HepG2 (cell line): Measurements from ENCODE around the gene TNFAIP1. TPM values are rescaled to one million over a fixed set of nuclear protein-coding genes. Genes with fewer than 3 reads are reported as not detected.

Experiments
- ATAD3A ChIP-seq: sonication (generic); formaldehyde crosslinking; IDR thresholded peaks from 2 replicates; pipeline ENCODE4 v1.4.0; 2020; ENCODE audit warnings: missing genetic modification reagents
- ATF2 ChIP-seq: sonication (generic); formaldehyde crosslinking; IDR thresholded peaks from 2 replicates; pipeline ENCODE4 v1.4.0; 2020; ENCODE audit warnings: missing genetic modification reagents
- DNMT1 ChIP-seq: sonication (generic); formaldehyde crosslinking; IDR thresholded peaks from 2 replicates; pipeline ENCODE4 v1.5.1; 2020; ENCODE audit warnings: mild to moderate bottlenecking, missing genetic modification reagents
- POGK ChIP-seq: sonication (generic); formaldehyde crosslinking; conservative IDR thresholded peaks from 2 replicates; pipeline ENCODE4 v1.8.0; 2022; ENCODE audit warnings: mild to moderate bottlenecking, moderate library complexity, missing genetic modification reagents
- SOX5 ChIP-seq: IDR thresholded peaks from 2 replicates; pipeline ENCODE4 v1.6.1; 2016; ENCODE audit warnings: borderline replicate concordance
- THYN1 ChIP-seq: sonication (generic); formaldehyde crosslinking; IDR thresholded peaks from 2 replicates; pipeline ENCODE4 v1.8.1; 2023; ENCODE audit warnings: low read depth, mild to moderate bottlenecking, moderate library complexity, missing genetic modification reagents, borderline replicate concordance
- TP53 ChIP-seq: sonication (generic); formaldehyde crosslinking; conservative IDR thresholded peaks from 2 replicates; pipeline ENCODE4 v1.4.0; 2020; ENCODE audit warnings: missing genetic modification reagents
- ZNF225 ChIP-seq: sonication (generic); formaldehyde crosslinking; IDR thresholded peaks from 2 replicates; pipeline ENCODE4 v1.4.0; 2020; ENCODE audit warnings: mild to moderate bottlenecking, missing genetic modification reagents
- ZNF318 ChIP-seq: sonication (generic); formaldehyde crosslinking; IDR thresholded peaks from 2 replicates; pipeline ENCODE4 v1.4.0; 2020; ENCODE audit warnings: mild to moderate bottlenecking, missing genetic modification reagents
- ZNF331 ChIP-seq: sonication (generic); formaldehyde crosslinking; IDR thresholded peaks from 2 replicates; pipeline ENCODE4 v1.4.0; 2020; ENCODE audit warnings: missing genetic modification reagents
- ZNF432 ChIP-seq: sonication (generic); formaldehyde crosslinking; IDR thresholded peaks from 2 replicates; pipeline ENCODE4 v1.5.0; 2020; ENCODE audit warnings: missing genetic modification reagents, mild to moderate bottlenecking, borderline replicate concordance
- ZNF512B ChIP-seq: sonication (generic); formaldehyde crosslinking; IDR thresholded peaks from 2 replicates; pipeline ENCODE4 v1.5.1; 2020; ENCODE audit warnings: missing genetic modification reagents, mild to moderate bottlenecking, borderline replicate concordance
- ZNF580 ChIP-seq: IDR thresholded peaks from 2 replicates; pipeline ENCODE4 v1.6.1; 2016; ENCODE audit warnings: low read depth, borderline replicate concordance
- polyA plus RNA-seq, 8 experiments: library from polyadenylated mRNA; depleted of rRNA in 3 of 8; stranded (reverse) in 7 of 8; unstranded in 1 of 8; fragments of >200 nt; fragmentation: Illumina TruSeq in 4 of 8; extraction: Trizol in 4 of 8; gene quantifications; 2 replicates each; pipeline versions ENCODE4 v1.2.1 to v1.2.3, GENCODE V29; 2011 to 2016; ENCODE audit warnings: low read depth in 4 of 8, missing spikeins in 1 of 8, mixed read lengths in 1 of 8; ENCODE audit not compliant: insufficient read depth in 1 of 8
- total RNA-seq, 5 experiments: library from RNA; depleted of rRNA; stranded (reverse); fragments of >200 nt; fragmentation: Illumina TruSeq; extraction: Trizol; gene quantifications; 2 replicates each; pipeline ENCODE4 v1.2.3, GENCODE V29; 2016; ENCODE audit warnings: low read depth in 1 of 5

The TNFAIP1 gene
- total and polyA plus RNA-seq, 2 of the 13 experiments (the other 11 are each of a cell fraction or from before 2014, with no cell fraction given) = 17.5 to 40.6 TPM

GRCh38 chr17:28357061-28357900 is 21.7 kb downstream of the TNFAIP1 start, which contains the start of gene POLDIP2 (continued):
- TF ChIP-seq ZNF318 (CRISPR knock-in tag) (no peak), THYN1 (peak; percentile 95; the same call in 1 of the 2 replicates), ZNF225 (peak; percentile 41; the same call in 1 of the 2 replicates), ZNF580 (peak; percentile 91), ATF2 (peak; percentile 83; the same call in 1 of the 2 replicates), POGK (CRISPR knock-in tag) (peak; percentile 78), ATAD3A (no peak), ZNF331 (peak; percentile 85), DNMT1 (CRISPR knock-in tag) (no peak), SOX5 (CRISPR knock-in tag) (no peak; the same call in 1 of the 2 replicates), TP53 (CRISPR knock-in tag) (0 out of 2 replicates have a peak, but pooled peaks have one; percentile 58), ZNF432 (CRISPR knock-in tag) (no peak), ZNF512B (CRISPR knock-in tag) (no peak)
